ENCODE measurements around the gene TANC1.

The TANC1 gene

GRCh38 chr2:159160412-159160811 lies 192.0 kb downstream of the TANC1 start:
- no peak overlapping the region for H3K27ac ChIP-seq
- TF ChIP-seq ZFX (IDR thresholded peaks at IDR 0.05; ENCODE audit: borderline replicate concordance), result no peak
- TF ChIP-seq CTCF (IDR thresholded peaks at IDR 0.05), result no peak

GRCh38 chr2:159160954-159161353 lies 192.5 kb downstream of the TANC1 start:
- no peak for TF ChIP-seq ZFX (IDR thresholded peaks at IDR 0.05; ENCODE audit: borderline replicate concordance)
- H3K27ac ChIP-seq, result no peak overlapping the region

GRCh38 chr2:159163930-159164329 lies 195.5 kb downstream of the TANC1 start:
- no peak overlapping the region for H3K27ac ChIP-seq
- TF ChIP-seq CTCF (IDR thresholded peaks at IDR 0.05), result no peak
- TF ChIP-seq ZFX (IDR thresholded peaks at IDR 0.05; ENCODE audit: borderline replicate concordance), result no peak

- H3K27ac ChIP-seq, result no peak overlapping the region
- TF ChIP-seq ZFX (IDR thresholded peaks at IDR 0.05; ENCODE audit: borderline replicate concordance) (no peak), CTCF (IDR thresholded peaks at IDR 0.05) (no peak)
These were observed 196.0 kb downstream of the TANC1 start for GRCh38 chr2:159164457-159164911.

GRCh38 chr2:159165048-159165447 lies 196.6 kb downstream of the TANC1 start:
- no peak for TF ChIP-seq ZFX (IDR thresholded peaks at IDR 0.05; ENCODE audit: borderline replicate concordance)
- no peak for TF ChIP-seq CTCF (IDR thresholded peaks at IDR 0.05)
- H3K27ac ChIP-seq, result no peak overlapping the region

GRCh38 chr2:159168707-159169106 lies 200.3 kb downstream of the TANC1 start:
- H3K27ac ChIP-seq, result no peak overlapping the region
- no peak for TF ChIP-seq CTCF (IDR thresholded peaks at IDR 0.05)

GRCh38 chr2:159169187-159169586 lies 200.7 kb downstream of the TANC1 start:
- no peak overlapping the region for H3K27ac ChIP-seq
- no peak for TF ChIP-seq CTCF (IDR thresholded peaks at IDR 0.05)
- no peak for TF ChIP-seq ZFX (IDR thresholded peaks at IDR 0.05; ENCODE audit: borderline replicate concordance)

- no peak for TF ChIP-seq ZFX (IDR thresholded peaks at IDR 0.05; ENCODE audit: borderline replicate concordance)
- TF ChIP-seq CTCF (IDR thresholded peaks at IDR 0.05), result no peak
These were observed 204.0 kb downstream of the TANC1 start for GRCh38 chr2:159172403-159172802.

More at GRCh38 chr2:159172403-159172802, 204.0 kb downstream of the TANC1 start:
- no peak overlapping the region for H3K27ac ChIP-seq
